Measurements from ENCODE around the gene KCNH8.

The KCNH8 gene

DNA sequence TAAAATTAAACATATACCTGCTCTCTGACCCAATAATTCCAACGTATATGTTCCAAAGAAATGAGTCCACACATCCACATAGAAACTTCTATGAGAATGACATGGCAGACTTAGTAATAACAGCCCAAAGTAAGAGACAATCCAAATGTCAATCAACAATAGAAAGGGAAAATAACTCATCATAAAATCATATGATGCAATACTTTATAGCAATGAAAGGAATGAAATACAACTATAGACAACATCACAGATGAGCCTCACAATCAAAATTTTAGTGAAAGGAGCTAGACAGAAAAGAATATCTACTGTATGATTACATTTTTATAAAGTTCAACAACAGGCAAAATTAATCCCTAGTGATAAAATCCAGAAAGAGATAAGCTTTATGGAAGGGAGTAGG, 23.6 kb upstream of the KCNH8 start:
- no CpG with 5 or more reads among the region's 1 CpG for WGBS (ENCODE audit: insufficient coverage, insufficient read length)
- no peak for DNase-seq (ENCODE audit: low read depth, low spot score)
- H3K27me3 ChIP-seq (ENCODE audit: control insufficient read depth, insufficient read depth, low read length), result no peaks in the 10 kb centered on the region
- H3K9me3 ChIP-seq (ENCODE audit: control insufficient read depth, insufficient read depth, low read length), result no peaks in the 10 kb centered on the region
- H3K4me3 ChIP-seq (ENCODE audit: low read length), result no peak overlapping the region
- no peak overlapping the region for H3K27ac ChIP-seq (ENCODE audit: low read length)
- no peaks in the 10 kb centered on the region for H3K4me1 ChIP-seq (ENCODE audit: control insufficient read depth, insufficient read depth, low read length)
- H3K36me3 ChIP-seq (ENCODE audit: control insufficient read depth, insufficient read depth, low read length), result no peaks in the 10 kb centered on the region

DNA sequence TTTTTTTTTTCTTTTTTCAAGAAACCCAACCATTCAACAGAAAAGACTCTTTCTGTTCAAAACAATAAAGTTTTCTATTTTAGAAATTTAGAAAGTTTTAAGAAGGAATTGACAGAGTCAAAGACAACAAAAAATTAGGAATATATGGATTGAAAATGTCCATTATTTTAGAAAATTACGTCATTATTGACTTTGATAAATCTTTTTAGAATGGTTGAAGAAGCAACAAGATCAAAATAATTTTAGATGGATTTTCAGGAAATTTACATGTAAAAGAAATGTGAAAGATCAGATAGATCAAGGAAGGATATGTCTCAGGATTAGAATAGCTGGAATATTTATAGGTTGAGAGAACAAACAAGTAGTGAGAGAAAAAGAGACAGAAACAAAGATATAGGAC, 8.4 kb upstream of the KCNH8 start:
- no peak for DNase-seq (ENCODE audit: low read depth, low spot score)
- no CpG with 5 or more reads among the region's 1 CpG for WGBS (ENCODE audit: insufficient coverage, insufficient read length)
- Histone ChIP-seq H3K4me3 (ENCODE audit: low read length) (no peak overlapping the region), H3K9me3 (ENCODE audit: control insufficient read depth, insufficient read depth, low read length) (no peaks in the 10 kb centered on the region), H3K36me3 (ENCODE audit: control insufficient read depth, insufficient read depth, low read length) (no peaks in the 10 kb centered on the region), H3K4me1 (ENCODE audit: control insufficient read depth, insufficient read depth, low read length) (peaks cover 4% of the 10 kb centered on the region; the same call in 1 of the 2 replicates), H3K27me3 (ENCODE audit: control insufficient read depth, insufficient read depth, low read length) (no peaks in the 10 kb centered on the region), H3K27ac (ENCODE audit: low read length) (no peak overlapping the region)

DNA sequence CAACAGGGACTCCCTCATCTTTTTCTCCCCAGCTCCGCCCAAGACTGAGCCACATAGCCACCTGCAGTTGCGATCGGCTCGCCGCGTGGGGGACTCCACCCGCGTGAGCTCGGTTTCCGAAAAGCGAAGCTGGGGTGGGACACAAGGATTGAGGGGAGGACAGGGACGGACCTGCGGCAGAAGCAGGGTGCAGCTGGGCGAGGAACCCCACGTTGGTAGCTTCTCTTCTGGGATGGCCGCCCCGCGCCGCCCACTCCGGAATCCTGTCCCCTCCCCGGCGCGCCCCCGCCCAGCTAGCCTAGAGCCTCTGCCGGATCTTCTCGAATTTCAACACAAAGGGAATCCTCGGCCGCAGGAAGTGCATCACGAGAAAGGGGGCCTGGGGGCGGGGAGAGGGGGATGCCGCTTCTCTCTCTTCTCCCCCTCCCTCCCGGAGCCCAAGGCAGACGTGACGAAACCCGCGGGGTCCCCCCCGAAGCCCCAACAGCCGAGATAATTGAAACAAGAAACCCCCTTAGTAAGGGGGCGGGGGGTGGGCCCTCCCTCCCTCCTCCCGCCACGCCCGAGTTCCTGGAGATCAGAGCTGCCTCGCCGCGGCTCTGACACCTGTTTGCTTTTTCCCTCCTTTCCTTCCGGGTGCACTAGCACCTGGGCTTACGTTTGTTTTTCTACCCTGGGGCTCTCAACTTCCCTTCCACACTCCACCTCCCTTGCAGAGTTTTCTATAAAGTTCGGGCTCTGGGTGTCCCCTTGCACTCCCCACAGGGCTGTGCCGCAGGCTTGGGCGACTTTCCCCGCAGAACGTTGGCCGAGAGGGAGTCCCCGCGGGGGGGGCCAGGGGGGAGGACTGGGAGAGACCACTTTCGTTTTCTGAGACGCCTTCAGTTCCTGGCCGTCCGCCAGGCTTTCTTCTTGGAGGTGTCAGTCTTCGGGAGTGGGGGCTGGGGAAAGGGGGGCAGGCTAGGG, 1.3 kb upstream of the KCNH8 start:
- Histone ChIP-seq H3K4me1 (ENCODE audit: control insufficient read depth, insufficient read depth, low read length) (peaks cover 4% of the 10 kb centered on the region; the same call in 1 of the 2 replicates), H3K27ac (ENCODE audit: low read length) (no peak overlapping the region), H3K36me3 (ENCODE audit: control insufficient read depth, insufficient read depth, low read length) (no peaks in the 10 kb centered on the region), H3K9me3 (ENCODE audit: control insufficient read depth, insufficient read depth, low read length) (no peaks in the 10 kb centered on the region), H3K27me3 (ENCODE audit: control insufficient read depth, insufficient read depth, low read length) (no peaks in the 10 kb centered on the region), H3K4me3 (ENCODE audit: low read length) (peak overlapping the region; percentile 87)
- peak; percentile 72 for DNase-seq (ENCODE audit: low read depth, low spot score)
- no CpG with 5 or more reads among the region's 60 CpGs for WGBS (ENCODE audit: insufficient coverage, insufficient read length)

DNA sequence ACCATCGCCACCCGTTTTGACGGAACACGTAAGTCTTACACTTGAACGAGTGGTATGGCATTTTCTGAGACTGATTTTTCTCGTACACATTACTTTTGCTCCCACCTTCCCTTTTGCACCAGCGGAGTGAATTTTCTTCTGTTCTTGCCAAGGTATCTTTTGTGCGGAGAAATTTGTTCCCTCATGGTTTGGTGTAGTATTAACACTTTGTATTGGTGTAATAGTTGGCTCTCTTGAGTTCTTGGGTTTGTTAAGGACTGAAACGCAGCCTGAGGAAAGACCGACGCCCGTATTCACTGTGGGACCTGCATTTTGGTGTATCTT, 420 bp downstream of the KCNH8 start:
- H3K27ac ChIP-seq (ENCODE audit: low read length), result no peak overlapping the region
- DNase-seq (ENCODE audit: low read depth, low spot score), result no peak
- no CpG with 5 or more reads among the region's 12 CpGs for WGBS (ENCODE audit: insufficient coverage, insufficient read length)
- H3K9me3 ChIP-seq (ENCODE audit: control insufficient read depth, insufficient read depth, low read length), result no peaks in the 10 kb centered on the region
- H3K27me3 ChIP-seq (ENCODE audit: control insufficient read depth, insufficient read depth, low read length), result no peaks in the 10 kb centered on the region
- peak overlapping the region; percentile 87; the same call in 1 of the 2 replicates for H3K4me3 ChIP-seq (ENCODE audit: low read length)
- no peaks in the 10 kb centered on the region for H3K36me3 ChIP-seq (ENCODE audit: control insufficient read depth, insufficient read depth, low read length)
- H3K4me1 ChIP-seq (ENCODE audit: control insufficient read depth, insufficient read depth, low read length), result no peaks in the 10 kb centered on the region

DNA sequence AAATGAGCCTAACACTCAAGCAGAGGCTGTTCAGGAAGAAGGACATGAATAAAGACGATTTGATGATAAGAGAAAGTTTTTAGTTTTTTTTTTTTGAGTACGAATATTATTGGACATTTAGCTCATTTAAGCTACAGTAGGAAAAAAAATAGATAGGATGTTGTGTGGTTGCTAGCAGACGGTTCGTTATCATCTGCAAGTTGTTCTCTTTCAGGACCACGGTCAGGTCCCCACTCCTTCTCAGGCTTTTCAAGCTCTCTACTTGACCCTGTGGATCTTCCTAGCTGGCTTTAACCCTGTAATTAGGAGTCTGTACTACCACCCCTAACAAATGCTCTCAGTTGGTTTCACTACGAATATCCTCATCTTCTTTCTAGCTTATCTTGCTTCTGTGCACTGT, 1.1 kb downstream of the KCNH8 start:
- no peaks in the 10 kb centered on the region for H3K36me3 ChIP-seq (ENCODE audit: control insufficient read depth, insufficient read depth, low read length)
- H3K27me3 ChIP-seq (ENCODE audit: control insufficient read depth, insufficient read depth, low read length), result no peaks in the 10 kb centered on the region
- no peaks in the 10 kb centered on the region for H3K4me1 ChIP-seq (ENCODE audit: control insufficient read depth, insufficient read depth, low read length)
- no peak overlapping the region; the same call in 1 of the 2 replicates for H3K4me3 ChIP-seq (ENCODE audit: low read length)
- DNase-seq (ENCODE audit: low read depth, low spot score), result no peak
- no peak overlapping the region for H3K27ac ChIP-seq (ENCODE audit: low read length)
- 100% methylated on average over 2 of the region's 6 CpGs for WGBS (ENCODE audit: insufficient coverage, insufficient read length)
- H3K9me3 ChIP-seq (ENCODE audit: control insufficient read depth, insufficient read depth, low read length), result no peaks in the 10 kb centered on the region

DNA sequence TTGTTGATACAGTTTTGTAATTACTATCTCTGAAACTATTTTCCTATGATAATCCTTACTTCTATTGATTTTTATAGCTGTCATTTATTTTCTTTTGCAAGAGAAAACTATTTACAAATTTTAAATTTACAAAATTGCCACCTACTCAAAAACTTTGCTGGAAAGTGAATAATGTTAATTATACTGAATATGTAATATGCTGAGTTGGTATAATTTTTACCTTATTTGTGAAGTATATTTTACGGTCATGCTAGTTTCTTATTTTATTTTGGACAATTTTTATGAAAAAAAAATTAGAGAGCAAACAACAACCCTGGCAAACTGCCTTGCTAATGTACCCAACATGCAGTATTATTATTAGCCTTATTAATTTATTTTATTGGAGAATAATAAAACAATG, 2.9 kb downstream of the KCNH8 start:
- Histone ChIP-seq H3K4me1 (ENCODE audit: control insufficient read depth, insufficient read depth, low read length) (no peaks in the 10 kb centered on the region), H3K27ac (ENCODE audit: low read length) (no peak overlapping the region), H3K36me3 (ENCODE audit: control insufficient read depth, insufficient read depth, low read length) (no peaks in the 10 kb centered on the region), H3K4me3 (ENCODE audit: low read length) (no peak overlapping the region), H3K27me3 (ENCODE audit: control insufficient read depth, insufficient read depth, low read length) (no peaks in the 10 kb centered on the region), H3K9me3 (ENCODE audit: control insufficient read depth, insufficient read depth, low read length) (no peaks in the 10 kb centered on the region)
- no peak for DNase-seq (ENCODE audit: low read depth, low spot score)
- WGBS (ENCODE audit: insufficient coverage, insufficient read length), result 100% methylated on average over 1 of the region's 1 CpG

DNA sequence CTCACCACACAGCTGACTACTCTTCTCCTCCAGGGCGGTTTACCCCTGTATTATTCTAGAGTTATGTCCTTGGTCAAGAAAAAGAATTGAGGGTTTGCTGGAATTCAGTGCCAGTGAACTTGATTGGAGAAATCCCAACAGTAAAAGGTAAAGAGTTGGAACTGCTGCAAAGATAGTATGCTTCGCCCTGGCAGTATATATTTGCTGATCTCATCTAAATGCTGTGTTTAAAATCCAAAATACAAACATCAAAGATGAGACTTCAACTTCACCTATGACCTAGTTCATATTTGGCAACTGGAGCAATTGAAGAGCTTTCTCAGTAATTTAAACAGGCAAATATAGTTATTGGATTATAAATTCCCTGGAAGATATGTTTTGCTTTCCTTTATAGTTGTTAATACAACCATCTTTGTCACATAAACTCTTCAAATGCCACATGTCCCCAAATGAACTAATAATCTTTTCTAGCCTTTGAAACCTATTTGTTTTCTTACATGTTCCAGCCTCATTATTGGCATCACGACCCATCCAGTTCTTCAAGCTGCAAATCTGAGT, 6.5 kb downstream of the KCNH8 start:
- Histone ChIP-seq H3K36me3 (ENCODE audit: control insufficient read depth, insufficient read depth, low read length) (no peaks in the 10 kb centered on the region), H3K27ac (ENCODE audit: low read length) (no peak overlapping the region), H3K4me3 (ENCODE audit: low read length) (no peak overlapping the region), H3K4me1 (ENCODE audit: control insufficient read depth, insufficient read depth, low read length) (no peaks in the 10 kb centered on the region), H3K27me3 (ENCODE audit: control insufficient read depth, insufficient read depth, low read length) (no peaks in the 10 kb centered on the region), H3K9me3 (ENCODE audit: control insufficient read depth, insufficient read depth, low read length) (no peaks in the 10 kb centered on the region)
- no CpG with 5 or more reads among the region's 3 CpGs for WGBS (ENCODE audit: insufficient coverage, insufficient read length)
- DNase-seq (ENCODE audit: low read depth, low spot score), result no peak

DNA sequence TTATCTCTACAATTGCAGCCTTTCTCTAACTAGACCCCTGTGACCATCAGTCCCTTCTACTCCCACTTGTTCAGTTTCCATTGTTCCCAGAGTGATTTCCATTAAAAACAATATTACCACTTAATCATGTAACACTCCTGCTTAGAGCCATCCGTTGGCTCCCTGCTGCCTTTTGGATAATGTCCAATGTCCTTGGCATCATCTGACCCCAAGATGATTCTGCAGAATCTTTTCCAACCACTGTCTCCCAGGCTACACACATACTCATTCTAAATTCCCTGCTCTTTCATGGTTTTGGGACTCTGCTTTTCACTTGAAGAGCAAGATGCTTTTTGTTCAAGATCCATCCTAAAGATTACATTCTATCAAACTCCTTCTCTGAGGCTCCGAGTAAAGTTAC, 7.1 kb downstream of the KCNH8 start:
- no CpG with 5 or more reads among the region's 2 CpGs for WGBS (ENCODE audit: insufficient coverage, insufficient read length)
- H3K27ac ChIP-seq (ENCODE audit: low read length), result no peak overlapping the region

DNA sequence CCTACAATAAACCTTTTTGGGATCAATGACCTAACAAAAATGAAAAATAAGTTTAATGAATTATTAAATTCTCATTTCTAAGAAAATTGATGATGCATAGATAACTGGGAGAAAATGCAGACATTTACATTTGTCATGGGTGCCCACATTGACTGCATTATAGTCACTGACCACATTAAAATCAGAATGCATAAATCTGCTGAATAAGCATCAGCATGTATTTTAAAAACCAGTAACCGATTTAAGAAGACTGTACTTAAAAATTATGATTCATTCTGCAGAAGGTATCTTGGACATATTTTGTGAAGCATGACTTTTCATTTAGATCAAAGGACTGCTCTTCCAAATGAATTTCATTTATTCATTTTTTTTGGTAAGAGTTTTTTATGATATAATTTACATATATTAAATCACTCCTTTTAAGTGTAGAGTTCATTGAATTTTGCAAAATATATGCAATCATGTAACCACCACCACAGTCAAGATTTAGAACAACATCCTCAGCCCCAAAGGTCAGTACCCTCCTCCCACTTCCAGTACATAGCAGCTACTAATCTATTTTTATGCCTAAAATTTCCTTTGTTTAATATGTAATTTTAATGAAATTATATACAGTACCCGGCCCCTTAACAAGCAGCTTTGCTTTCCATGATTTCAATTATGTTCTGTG, 11.8 kb downstream of the KCNH8 start:
- no peaks in the 10 kb centered on the region for H3K27me3 ChIP-seq (ENCODE audit: control insufficient read depth, insufficient read depth, low read length)
- no peaks in the 10 kb centered on the region; the same call in 1 of the 2 replicates for H3K4me1 ChIP-seq (ENCODE audit: control insufficient read depth, insufficient read depth, low read length)
- no CpG with 5 or more reads among the region's 2 CpGs for WGBS (ENCODE audit: insufficient coverage, insufficient read length)
- H3K4me3 ChIP-seq (ENCODE audit: low read length), result no peak overlapping the region
- no peaks in the 10 kb centered on the region for H3K36me3 ChIP-seq (ENCODE audit: control insufficient read depth, insufficient read depth, low read length)
- H3K9me3 ChIP-seq (ENCODE audit: control insufficient read depth, insufficient read depth, low read length), result no peaks in the 10 kb centered on the region
- no peak for DNase-seq (ENCODE audit: low read depth, low spot score)
- H3K27ac ChIP-seq (ENCODE audit: low read length), result no peak overlapping the region

More for the DNA sequence above, 7.1 kb downstream of the KCNH8 start:
- no peaks in the 10 kb centered on the region for H3K27me3 ChIP-seq (ENCODE audit: control insufficient read depth, insufficient read depth, low read length)
- H3K36me3 ChIP-seq (ENCODE audit: control insufficient read depth, insufficient read depth, low read length), result no peaks in the 10 kb centered on the region
- no peaks in the 10 kb centered on the region for H3K9me3 ChIP-seq (ENCODE audit: control insufficient read depth, insufficient read depth, low read length)
- H3K4me1 ChIP-seq (ENCODE audit: control insufficient read depth, insufficient read depth, low read length), result no peaks in the 10 kb centered on the region
- H3K4me3 ChIP-seq (ENCODE audit: low read length), result no peak overlapping the region
- DNase-seq (ENCODE audit: low read depth, low spot score), result no peak

DNA sequence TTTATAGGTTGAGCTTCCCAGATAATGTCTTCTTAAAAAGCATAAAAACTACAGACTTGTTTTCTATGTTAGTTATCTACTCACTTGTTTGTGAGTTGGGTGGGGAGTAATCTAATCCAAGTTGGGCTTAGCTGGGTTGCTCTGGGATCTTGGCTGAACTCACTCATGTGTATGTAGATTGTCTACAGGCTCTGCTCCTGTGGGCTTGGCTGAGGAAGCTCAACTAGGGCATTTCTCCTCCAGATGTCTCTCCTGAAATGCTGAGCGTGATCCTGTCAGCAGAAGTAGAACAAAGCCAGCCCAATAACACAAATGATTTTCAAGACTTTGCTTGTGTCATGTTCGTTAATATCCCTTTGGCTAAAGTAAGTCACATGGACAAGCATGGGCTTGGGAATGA, 17.3 kb downstream of the KCNH8 start:
- Histone ChIP-seq H3K4me1 (ENCODE audit: control insufficient read depth, insufficient read depth, low read length) (no peaks in the 10 kb centered on the region; the same call in 1 of the 2 replicates), H3K4me3 (ENCODE audit: low read length) (no peak overlapping the region), H3K27ac (ENCODE audit: low read length) (no peak overlapping the region), H3K27me3 (ENCODE audit: control insufficient read depth, insufficient read depth, low read length) (no peaks in the 10 kb centered on the region), H3K9me3 (ENCODE audit: control insufficient read depth, insufficient read depth, low read length) (no peaks in the 10 kb centered on the region), H3K36me3 (ENCODE audit: control insufficient read depth, insufficient read depth, low read length) (no peaks in the 10 kb centered on the region)
- DNase-seq (ENCODE audit: low read depth, low spot score), result no peak
- no CpG with 5 or more reads among the region's 2 CpGs for WGBS (ENCODE audit: insufficient coverage, insufficient read length)

Data from iPS DF 6.9 (cell line).